ENCODE measurements around the gene MARVELD3.
"Not testable (repeated sequence)": the region's sequence is repeated elsewhere in the genome, so short reads cannot be mapped to it uniquely, and the experiment has no call there.

DNA sequence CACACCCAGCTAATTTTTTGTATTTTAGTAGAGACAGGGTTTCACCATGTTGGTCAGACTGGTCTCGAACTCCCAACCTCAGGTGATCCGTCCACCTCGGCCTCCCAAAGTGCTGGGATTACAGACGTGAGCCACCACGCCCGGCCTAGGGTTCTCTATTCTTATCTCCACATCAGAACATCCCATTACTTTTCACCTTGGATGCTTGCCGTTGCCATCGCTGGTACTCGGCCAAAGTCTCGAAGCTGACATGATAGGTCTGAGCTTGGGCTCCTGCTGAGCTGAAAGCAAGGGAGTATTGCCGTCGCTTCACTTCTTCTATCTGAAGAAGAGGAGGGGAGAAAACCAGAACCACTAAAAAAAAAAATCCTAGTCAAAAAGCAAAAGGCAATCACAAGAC is 58.3 kb downstream of the MARVELD3 start:
- TF ChIP-seq, protein P1, sequence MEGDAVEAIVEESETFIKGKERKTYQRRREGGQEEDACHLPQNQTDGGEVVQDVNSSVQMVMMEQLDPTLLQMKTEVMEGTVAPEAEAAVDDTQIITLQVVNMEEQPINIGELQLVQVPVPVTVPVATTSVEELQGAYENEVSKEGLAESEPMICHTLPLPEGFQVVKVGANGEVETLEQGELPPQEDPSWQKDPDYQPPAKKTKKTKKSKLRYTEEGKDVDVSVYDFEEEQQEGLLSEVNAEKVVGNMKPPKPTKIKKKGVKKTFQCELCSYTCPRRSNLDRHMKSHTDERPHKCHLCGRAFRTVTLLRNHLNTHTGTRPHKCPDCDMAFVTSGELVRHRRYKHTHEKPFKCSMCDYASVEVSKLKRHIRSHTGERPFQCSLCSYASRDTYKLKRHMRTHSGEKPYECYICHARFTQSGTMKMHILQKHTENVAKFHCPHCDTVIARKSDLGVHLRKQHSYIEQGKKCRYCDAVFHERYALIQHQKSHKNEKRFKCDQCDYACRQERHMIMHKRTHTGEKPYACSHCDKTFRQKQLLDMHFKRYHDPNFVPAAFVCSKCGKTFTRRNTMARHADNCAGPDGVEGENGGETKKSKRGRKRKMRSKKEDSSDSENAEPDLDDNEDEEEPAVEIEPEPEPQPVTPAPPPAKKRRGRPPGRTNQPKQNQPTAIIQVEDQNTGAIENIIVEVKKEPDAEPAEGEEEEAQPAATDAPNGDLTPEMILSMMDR (IDR thresholded peaks at IDR 0.05), result not testable (repeated sequence)
- TF ChIP-seq POLR2A, POLR2AphosphoS5, EP300 (IDR thresholded peaks at IDR 0.05): not testable (repeated sequence)
